A673 (cell line): Measurements from ENCODE around the gene ANO2. TPM values are rescaled to one million over a fixed set of nuclear protein-coding genes. Genes with fewer than 3 reads are reported as not detected.

Experiments
- BruUV-seq: library from RNA; stranded (reverse); fragments of 400-500 nt; replicated peaks from 2 replicates; lab custom pipeline; 2021; lab: Mats Ljungman, UMichigan
- CTCF ChIA-PET: fragments of 300-600 bp; sonication (Branson Sonifier 250); formaldehyde crosslinking; loops from one replicate; lab custom pipeline; 2022; ENCODE audit warnings: antibody characterized with exemption; lab: Charles Lee
- POLR2A ChIA-PET: fragments of 300-600 bp; sonication (Branson Sonifier 250); formaldehyde crosslinking; loops from one replicate; lab custom pipeline; 2022; ENCODE audit warnings: antibody characterized with exemption; ENCODE audit not compliant: low non-redundant PET; lab: Charles Lee
- DNase-seq: peaks from one replicate; pipeline ENCODE4 v3.0.0-alpha.2; 2015; ENCODE audit warnings: low spot score
- H3K27ac ChIP-seq: fragments of 200-600 bp; sonication (generic); 2 replicates; pipeline ENCODE4 v1.5.1; 2016; ENCODE audit warnings: mixed run types, low read depth, mild to moderate bottlenecking, mixed read lengths, antibody characterized with exemption, low read length; ENCODE audit not compliant: poor library complexity, severe bottlenecking
- H3K27me3 ChIP-seq: fragments of 200-600 bp; sonication (generic); replicated peaks from 2 replicates; pipeline ENCODE4 v1.6.1; 2017; ENCODE audit warnings: mixed run types, low read depth, mild to moderate bottlenecking, mixed read lengths, antibody characterized with exemption, low read length; ENCODE audit not compliant: insufficient read depth, poor library complexity
- H3K36me3 ChIP-seq: fragments of 200-600 bp; sonication (generic); 2 replicates; pipeline ENCODE4 v1.6.1; 2016; ENCODE audit warnings: mixed run types, mild to moderate bottlenecking, mixed read lengths, antibody characterized with exemption, low read length; ENCODE audit not compliant: insufficient read depth, poor library complexity, severe bottlenecking
- H3K4me1 ChIP-seq: fragments of 200-600 bp; sonication (generic); 2 replicates; pipeline ENCODE4 v1.6.1; 2017; ENCODE audit warnings: mixed run types, mild to moderate bottlenecking, mixed read lengths, antibody characterized with exemption, low read length; ENCODE audit not compliant: insufficient read depth, poor library complexity, severe bottlenecking
- H3K4me3 ChIP-seq: fragments of 200-600 bp; sonication (generic); 2 replicates; pipeline ENCODE4 v1.5.1; 2016; ENCODE audit warnings: low read depth, mixed run types, mild to moderate bottlenecking, mixed read lengths, low read length; ENCODE audit not compliant: poor library complexity, severe bottlenecking
- H3K9me3 ChIP-seq: fragments of 200-600 bp; sonication (generic); 2 replicates; pipeline ENCODE4 v1.6.1; 2016; ENCODE audit warnings: mixed run types, low read depth, mild to moderate bottlenecking, mixed read lengths, antibody characterized with exemption, low read length; ENCODE audit not compliant: poor library complexity, severe bottlenecking
- CTCF ChIP-seq: fragments of 300-800, 200-600 bp; sonication (generic); conservative IDR thresholded peaks from 2 replicates; pipeline ENCODE4 v1.5.1; 2017; ENCODE audit warnings: low read depth, mild to moderate bottlenecking, antibody characterized with exemption, low read length, moderate library complexity, mixed read lengths
- EZH2 ChIP-seq: fragments of 200-600 bp; sonication (generic); IDR thresholded peaks from 2 replicates; pipeline ENCODE4 v1.6.1; 2017; ENCODE audit warnings: borderline replicate concordance, low read depth, mild to moderate bottlenecking, mixed read lengths, antibody characterized with exemption, low read length; ENCODE audit not compliant: poor library complexity, severe bottlenecking
- intact Hi-C: fragments of 100-400 bp; cut with micrococcal nuclease; formaldehyde crosslinking; loops from one replicate; pipeline ENCODE4 v1.10.0; 2022; ENCODE audit not compliant: unreplicated experiment
- total RNA-seq: library from RNA; stranded (reverse); gene quantifications from 2 replicates; pipeline ENCODE4 v1.2.3, GENCODE V29; 2021

ANO2 gene
- total RNA-seq, 1 experiment from 2014 or later, result not detected

GRCh38 chr12:5737778-5738177 lies 207.3 kb downstream of the ANO2 start:
- POLR2A ChIA-PET, result no interaction called here
- CTCF ChIA-PET, result no interaction called here

GRCh38 chr12:5736527-5736926 lies 208.5 kb downstream of the ANO2 start:
- no peaks in the 10 kb centered on the region for H3K36me3 ChIP-seq
- no peak for TF ChIP-seq EZH2
- TF ChIP-seq CTCF, result no peak
- H3K4me3 ChIP-seq, result no peak overlapping the region
- no peaks in the 10 kb centered on the region for H3K27me3 ChIP-seq
- no peaks in the 10 kb centered on the region for H3K9me3 ChIP-seq
- no TSS peak for BruUV-seq
- H3K4me1 ChIP-seq, result no peaks in the 10 kb centered on the region
- intact Hi-C loops, result no loop called here
- no peak for DNase-seq
- ChIA-PET CTCF (no interaction called here), POLR2A (no interaction called here)
- H3K27ac ChIP-seq, result no peak overlapping the region

More at GRCh38 chr12:5737778-5738177, 207.3 kb downstream of the ANO2 start:
- H3K4me1 ChIP-seq, result no peaks in the 10 kb centered on the region
- no peak for DNase-seq
- H3K27me3 ChIP-seq, result no peaks in the 10 kb centered on the region
- BruUV-seq, result no TSS peak
- H3K27ac ChIP-seq, result no peak overlapping the region
- no peaks in the 10 kb centered on the region for H3K36me3 ChIP-seq
- TF ChIP-seq CTCF, result no peak
- no peak for TF ChIP-seq EZH2
- no peaks in the 10 kb centered on the region for H3K9me3 ChIP-seq
- intact Hi-C loops, result no loop called here
- no peak overlapping the region for H3K4me3 ChIP-seq

- CTCF ChIA-PET, result interaction anchor here (1.2 kb wide), 1 partner anchor 9 kb away, joined by 3 read pairs; no protein-coding TSS in a partner anchor
- Histone ChIP-seq H3K27ac (no peak overlapping the region), H3K4me1 (no peaks in the 10 kb centered on the region), H3K9me3 (no peaks in the 10 kb centered on the region), H3K36me3 (no peaks in the 10 kb centered on the region), H3K4me3 (no peak overlapping the region), H3K27me3 (no peaks in the 10 kb centered on the region)
- intact Hi-C loops, result no loop called here
- BruUV-seq, result no TSS peak
- POLR2A ChIA-PET, result no interaction called here
- DNase-seq, result no peak
- TF ChIP-seq CTCF (no peak), EZH2 (no peak)
Measured at GRCh38 chr12:5736016-5736415, 209.0 kb downstream of the ANO2 start.
